RPMI8226 (cell line): Measurements from ENCODE around the gene DOCK2.
"Not testable (repeated sequence)": the region's sequence is repeated elsewhere in the genome, so short reads cannot be mapped to it uniquely, and the experiment has no call there.

Experiments used
- DNase-seq: peaks from one replicate; pipeline ENCODE4 v3.0.0-alpha.2; 2015

DOCK2 gene

GRCh38 chr5:169723103-169723831, 86.2 kb downstream of the DOCK2 start:
- no peak for DNase-seq

- DNase-seq, result no peak
These were observed 87.4 kb downstream of the DOCK2 start for GRCh38 chr5:169724303-169725087.

GRCh38 chr5:169725665-169726064, 88.6 kb downstream of the DOCK2 start:
- DNase-seq, result not testable (repeated sequence)

GRCh38 chr5:169728418-169728817, 91.3 kb downstream of the DOCK2 start:
- DNase-seq, result no peak

GRCh38 chr5:169731221-169731620, 94.1 kb downstream of the DOCK2 start:
- no peak for DNase-seq

GRCh38 chr5:169732841-169733240, 95.8 kb downstream of the DOCK2 start:
- DNase-seq, result no peak

GRCh38 chr5:169735913-169736312, 98.8 kb downstream of the DOCK2 start:
- DNase-seq, result no peak

- no peak for DNase-seq
These were observed 99.6 kb downstream of the DOCK2 start for GRCh38 chr5:169736653-169737052.

GRCh38 chr5:169740435-169740834, 103.4 kb downstream of the DOCK2 start:
- DNase-seq, result no peak

GRCh38 chr5:169742771-169743296, 105.8 kb downstream of the DOCK2 start:
- DNase-seq, result no peak

GRCh38 chr5:169744336-169744735, 107.3 kb downstream of the DOCK2 start:
- DNase-seq, result no peak

- DNase-seq, result no peak
These were observed 108.5 kb downstream of the DOCK2 start for GRCh38 chr5:169745441-169746146.

GRCh38 chr5:169746147-169746694, 109.1 kb downstream of the DOCK2 start:
- no peak for DNase-seq

- DNase-seq, result no peak
These were observed 111.1 kb downstream of the DOCK2 start for GRCh38 chr5:169748174-169748573.

- DNase-seq, result no peak
These were observed 112.2 kb downstream of the DOCK2 start for GRCh38 chr5:169749295-169749694.

GRCh38 chr5:169751490-169751889, 114.4 kb downstream of the DOCK2 start:
- no peak for DNase-seq

GRCh38 chr5:169752566-169752965, 115.5 kb downstream of the DOCK2 start:
- not testable (repeated sequence) for DNase-seq

GRCh38 chr5:169753795-169754194, 116.7 kb downstream of the DOCK2 start:
- DNase-seq, result no peak

GRCh38 chr5:169754737-169755136, 117.7 kb downstream of the DOCK2 start:
- DNase-seq, result no peak

GRCh38 chr5:169756071-169756765, 119.1 kb downstream of the DOCK2 start:
- DNase-seq, result no peak

GRCh38 chr5:169757016-169757415, 119.9 kb downstream of the DOCK2 start:
- no peak for DNase-seq

GRCh38 chr5:169758886-169759285, 121.8 kb downstream of the DOCK2 start:
- DNase-seq, result no peak
